Gastrocnemius medialis (tissue), 4 donors: ENCODE results near the gene GNG14.

Source experiments
- CTCF ChIP-seq, 5 experiments: fragments of 450-650 bp in 3 of 5; fragments of 200-600 bp in 2 of 5; sonication (generic) in 2 of 5; IDR thresholded peaks in 4 of 5; conservative IDR thresholded peaks in 1 of 5; 1 replicate in 4 of 5; 2 replicates in 1 of 5; pipeline ENCODE4 v1.5.1; 2016 to 2019; ENCODE audit warnings: antibody characterized with exemption in 5 of 5, mild to moderate bottlenecking in 3 of 5, moderate library complexity in 3 of 5
- POLR2A ChIP-seq, 2 donors: fragments of 450-650 bp; IDR thresholded peaks; one replicate each; pipeline ENCODE4 v1.6.1; 2017; ENCODE audit warnings: antibody characterized with exemption in 2 of 2, mild to moderate bottlenecking in 2 of 2, moderate library complexity in 2 of 2

GRCh38 chr19:12715102-12715501 is 27.3 kb downstream of the GNG14 start:
- no peak for TF ChIP-seq CTCF (IDR thresholded peaks at IDR 0.05 in 4 of 5, conservative IDR thresholded peaks at IDR 0.05 in 1 of 5)
- TF ChIP-seq POLR2A (IDR thresholded peaks at IDR 0.05) = no peak
